ENCODE measurements around the gene CRYBB1. TPM values are rescaled to one million over a fixed set of nuclear protein-coding genes. Genes with fewer than 3 reads are reported as not detected.

Gene CRYBB1
- total RNA-seq, 2 experiments from 2014 or later: not detected

DNA sequence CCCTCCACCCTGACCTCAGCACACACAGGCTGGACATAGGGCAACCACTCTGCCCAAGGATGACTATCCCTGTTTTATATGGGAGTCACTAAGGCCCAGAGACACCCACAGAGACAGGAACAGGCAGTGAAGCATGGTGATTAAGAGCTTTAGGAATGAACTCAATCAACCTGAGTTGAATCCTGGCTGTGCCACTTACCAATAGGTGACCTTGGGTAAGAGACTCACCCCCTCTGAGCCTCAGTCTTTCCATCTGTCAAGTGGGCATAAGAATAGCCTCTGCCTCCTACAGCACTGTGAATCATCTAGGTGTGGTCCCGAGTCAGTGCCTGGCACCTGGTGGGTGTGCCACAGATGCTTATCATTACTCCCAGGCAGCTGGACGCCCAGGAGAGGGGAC lies 6.8 kb downstream of the CRYBB1 start:
- Mint-ChIP-seq H3K4me3 (no peak overlapping the region), H3K4me1 (peaks cover 27% of the 10 kb centered on the region), H3K36me3 (ENCODE audit: low read depth) (no peaks in the 10 kb centered on the region), H3K27ac (peak overlapping the region; percentile 38), H3K9me3 (no peaks in the 10 kb centered on the region), H3K27me3 (peaks cover 17% of the 10 kb centered on the region)
- DNase-seq: no peak
- CTCF ChIA-PET: interaction anchor here (1.3 to 1.6 kb wide), 2 partner anchors 17 to 108 kb away, joined by 4 to 5 read pairs; no protein-coding TSS in a partner anchor
- POLR2A ChIA-PET: no interaction called here

DNA sequence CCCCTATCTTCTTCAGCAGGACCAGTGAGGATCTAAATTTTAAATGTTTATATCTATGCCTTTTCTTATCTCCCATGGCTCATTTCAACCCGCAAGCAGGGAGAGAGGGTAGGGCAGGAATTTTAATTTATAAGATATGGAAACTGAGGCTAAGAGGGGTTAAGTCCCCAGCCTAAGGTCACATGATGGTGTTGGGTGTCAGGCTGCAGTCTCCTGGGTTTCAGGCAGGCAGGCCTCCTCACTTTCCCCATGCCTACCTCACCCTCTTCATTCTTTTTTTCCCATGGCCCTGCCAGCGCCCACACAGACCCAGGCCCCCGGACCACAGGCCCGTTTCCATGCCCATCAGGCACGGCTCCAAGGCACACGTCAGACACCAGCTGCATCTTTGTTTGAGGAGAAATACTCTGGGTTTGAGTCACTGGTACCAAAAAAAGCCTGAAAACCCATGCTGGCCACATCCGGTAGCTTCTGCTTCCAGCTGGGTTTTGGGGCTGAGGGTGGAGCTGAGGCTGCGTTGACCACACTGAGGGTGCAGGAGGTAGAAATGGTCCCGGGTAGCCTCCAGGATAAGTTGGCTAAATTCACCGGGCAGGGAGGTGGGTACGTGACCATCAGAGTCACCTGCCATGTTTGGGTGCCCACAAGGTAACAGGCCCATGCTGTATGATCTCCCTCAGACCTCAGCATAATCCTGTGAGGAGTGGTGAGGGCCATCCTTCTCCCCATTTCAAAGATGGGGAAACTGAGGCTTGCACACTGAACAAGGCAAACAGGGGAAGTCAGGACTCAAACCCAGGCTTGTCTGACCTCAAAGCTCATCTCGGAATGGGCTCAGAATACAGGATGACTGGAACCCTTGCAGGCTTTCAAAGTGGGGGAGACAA lies 7.5 kb downstream of the CRYBB1 start:
- H3K4me1 Mint-ChIP-seq: peaks cover 26% of the 10 kb centered on the region
- no peaks in the 10 kb centered on the region for H3K9me3 Mint-ChIP-seq
- ChIA-PET POLR2A (no interaction called here), CTCF (interaction anchor here (0.5 to 1.6 kb wide), 4 partner anchors 16 to 107 kb away, joined by 3 to 5 read pairs (median 4); no protein-coding TSS in a partner anchor)
- H3K27me3 Mint-ChIP-seq: peaks cover 17% of the 10 kb centered on the region
- no peaks in the 10 kb centered on the region for H3K36me3 Mint-ChIP-seq (ENCODE audit: low read depth)
- H3K27ac Mint-ChIP-seq: peak overlapping the region; percentile 76
- peak overlapping the region; percentile 18 for H3K4me3 Mint-ChIP-seq
- peak; percentile 60 for DNase-seq

- no peak overlapping the region for H3K27ac Mint-ChIP-seq
- H3K4me3 Mint-ChIP-seq: no peak overlapping the region
- H3K36me3 Mint-ChIP-seq (ENCODE audit: low read depth): no peaks in the 10 kb centered on the region
- POLR2A ChIA-PET: interaction anchor here (0.6 kb wide), 1 partner anchor 93 kb away, joined by 3 read pairs; no protein-coding TSS in a partner anchor
- CTCF ChIA-PET: interaction anchor here (1.1 kb wide), 1 partner anchor 18 kb away, joined by 3 read pairs; no protein-coding TSS in a partner anchor
- peaks cover 26% of the 10 kb centered on the region for H3K4me1 Mint-ChIP-seq
- no peak for DNase-seq
- H3K9me3 Mint-ChIP-seq: no peaks in the 10 kb centered on the region
- peaks cover 15% of the 10 kb centered on the region for H3K27me3 Mint-ChIP-seq
Measured at GRCh38 chr22:26609287-26609686, 8.5 kb downstream of the CRYBB1 start.

DNA sequence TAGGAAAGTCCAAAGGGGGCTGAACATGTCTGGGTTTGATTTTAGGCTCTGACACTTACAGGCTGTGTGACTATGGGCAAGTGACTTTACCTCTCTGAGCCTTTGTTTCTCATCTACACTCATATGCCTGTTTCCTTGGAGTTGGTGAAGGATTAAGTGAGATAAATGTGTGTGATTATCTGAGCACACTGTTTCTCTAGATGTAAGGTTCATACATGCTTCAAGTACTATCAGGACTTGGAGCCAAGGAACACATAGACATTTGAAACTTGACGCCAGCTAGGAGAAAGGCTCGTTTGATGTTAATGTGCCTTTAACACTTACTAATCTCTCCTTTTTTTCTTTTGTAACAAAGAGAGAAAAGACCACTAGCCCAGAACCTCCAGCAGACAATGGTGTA lies 9.7 kb downstream of the CRYBB1 start:
- no peak overlapping the region for H3K4me3 Mint-ChIP-seq
- no peak overlapping the region for H3K27ac Mint-ChIP-seq
- CTCF ChIA-PET: interaction anchor here (0.6 kb wide), 1 partner anchor 14 kb away, joined by 3 read pairs; no protein-coding TSS in a partner anchor

GRCh38 chr22:26606611-26607010 lies 11.2 kb downstream of the CRYBB1 start:
- Mint-ChIP-seq H3K9me3 (no peaks in the 10 kb centered on the region), H3K27me3 (peaks cover 8% of the 10 kb centered on the region), H3K27ac (no peak overlapping the region), H3K36me3 (ENCODE audit: low read depth) (no peaks in the 10 kb centered on the region), H3K4me3 (no peak overlapping the region), H3K4me1 (peaks cover 27% of the 10 kb centered on the region)
- DNase-seq: no peak
- ChIA-PET CTCF (interaction anchor here (0.8 to 1.8 kb wide), 4 partner anchors 11 to 145 kb away, joined by 3 to 10 read pairs (median 4); no protein-coding TSS in a partner anchor), POLR2A (no interaction called here)

More for the DNA sequence above, 9.7 kb downstream of the CRYBB1 start:
- peaks cover 8% of the 10 kb centered on the region for H3K27me3 Mint-ChIP-seq
- no peaks in the 10 kb centered on the region for H3K36me3 Mint-ChIP-seq (ENCODE audit: low read depth)
- DNase-seq: no peak
- no peaks in the 10 kb centered on the region for H3K9me3 Mint-ChIP-seq
- POLR2A ChIA-PET: interaction anchor here (0.7 kb wide), 1 partner anchor 26 kb away, joined by 3 read pairs; no protein-coding TSS in a partner anchor
- peaks cover 29% of the 10 kb centered on the region for H3K4me1 Mint-ChIP-seq

- Mint-ChIP-seq H3K4me3 (no peak overlapping the region), H3K36me3 (ENCODE audit: low read depth) (no peaks in the 10 kb centered on the region), H3K4me1 (peaks cover 9% of the 10 kb centered on the region), H3K27me3 (peaks cover 8% of the 10 kb centered on the region), H3K9me3 (no peaks in the 10 kb centered on the region), H3K27ac (no peak overlapping the region)
- CTCF ChIA-PET: interaction anchor here (1.4 kb wide), 1 partner anchor 8 kb away, joined by 4 read pairs; no protein-coding TSS in a partner anchor
- POLR2A ChIA-PET: no interaction called here
- DNase-seq: no peak
Measured at GRCh38 chr22:26604368-26604767, 13.5 kb downstream of the CRYBB1 start.

DNA sequence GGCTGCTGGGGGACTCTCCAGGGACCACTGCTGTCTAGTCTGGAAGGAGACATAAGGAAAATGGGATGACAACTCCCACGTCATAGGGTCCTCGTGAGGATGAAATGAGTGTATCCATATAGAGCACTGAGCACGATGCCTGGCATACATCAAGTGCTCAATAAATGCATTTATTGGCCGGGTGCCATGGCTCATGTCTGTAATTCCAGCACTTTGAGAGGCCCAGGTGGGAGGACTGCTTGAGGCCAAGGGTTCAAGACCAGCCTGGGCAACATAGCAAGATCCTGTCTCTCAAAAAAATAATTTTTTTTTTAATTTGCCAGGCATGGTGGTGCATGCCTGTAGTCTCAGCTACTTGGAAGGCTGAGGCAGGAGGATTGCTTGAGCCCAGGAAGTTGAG lies 15.7 kb downstream of the CRYBB1 start:
- no peak for DNase-seq

GRCh38 chr22:26601726-26602125 lies 16.1 kb downstream of the CRYBB1 start:
- Mint-ChIP-seq H3K9me3 (no peaks in the 10 kb centered on the region), H3K27ac (no peak overlapping the region), H3K4me1 (peaks cover 16% of the 10 kb centered on the region), H3K36me3 (ENCODE audit: low read depth) (no peaks in the 10 kb centered on the region), H3K27me3 (peaks cover 13% of the 10 kb centered on the region), H3K4me3 (no peak overlapping the region)
- ChIA-PET POLR2A (no interaction called here), CTCF (interaction anchor here (0.6 kb wide), 1 partner anchor 67 kb away, joined by 3 read pairs; no protein-coding TSS in a partner anchor)
- DNase-seq: no peak

More for the DNA sequence above, 15.7 kb downstream of the CRYBB1 start:
- ChIA-PET POLR2A (no interaction called here), CTCF (interaction anchor here (0.6 kb wide), 1 partner anchor 67 kb away, joined by 3 read pairs; no protein-coding TSS in a partner anchor)
- no peaks in the 10 kb centered on the region for H3K36me3 Mint-ChIP-seq (ENCODE audit: low read depth)
- H3K4me3 Mint-ChIP-seq: no peak overlapping the region
- peaks cover 10% of the 10 kb centered on the region for H3K27me3 Mint-ChIP-seq
- H3K9me3 Mint-ChIP-seq: no peaks in the 10 kb centered on the region
- no peak overlapping the region for H3K27ac Mint-ChIP-seq
- H3K4me1 Mint-ChIP-seq: peaks cover 12% of the 10 kb centered on the region

DNA sequence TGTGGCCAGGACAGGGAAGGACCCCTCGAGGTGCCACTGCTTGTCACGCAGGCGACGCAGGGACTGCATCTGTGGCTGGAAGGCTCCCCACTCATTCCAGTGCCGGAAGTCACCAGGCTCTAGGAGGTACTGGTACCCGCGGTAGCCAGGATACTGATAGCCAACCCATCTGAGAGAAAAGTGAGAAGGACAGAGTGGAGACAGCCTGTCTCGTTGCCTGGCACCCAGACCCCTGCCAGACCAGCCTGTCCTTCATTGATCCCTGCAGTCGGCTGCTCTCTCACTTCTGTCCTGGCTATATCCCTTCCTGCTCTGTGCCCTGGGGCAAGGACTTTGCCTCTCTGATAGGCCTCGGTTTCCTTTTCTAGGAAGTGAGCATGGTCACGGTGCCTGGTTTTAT lies 18.3 kb downstream of the CRYBB1 start:
- POLR2A ChIA-PET: no interaction called here
- Mint-ChIP-seq H3K27ac (no peak overlapping the region), H3K27me3 (peaks cover 16% of the 10 kb centered on the region), H3K36me3 (ENCODE audit: low read depth) (no peaks in the 10 kb centered on the region), H3K9me3 (no peaks in the 10 kb centered on the region), H3K4me3 (no peak overlapping the region), H3K4me1 (peaks cover 20% of the 10 kb centered on the region)
- CTCF ChIA-PET: no interaction called here
- DNase-seq: no peak

GRCh38 chr22:26597480-26597879 lies 20.3 kb downstream of the CRYBB1 start:
- Mint-ChIP-seq H3K4me1 (peaks cover 34% of the 10 kb centered on the region), H3K27ac (no peak overlapping the region), H3K36me3 (ENCODE audit: low read depth) (no peaks in the 10 kb centered on the region), H3K27me3 (peaks cover 16% of the 10 kb centered on the region), H3K4me3 (no peak overlapping the region), H3K9me3 (no peaks in the 10 kb centered on the region)
- no peak for DNase-seq
- ChIA-PET CTCF (interaction anchor here (1.0 kb wide), 1 partner anchor 15 kb away, joined by 3 read pairs; no protein-coding TSS in a partner anchor), POLR2A (no interaction called here)

GRCh38 chr22:26597026-26597425 lies 20.8 kb downstream of the CRYBB1 start:
- ChIA-PET CTCF (interaction anchor here (1.0 to 1.1 kb wide), 2 partner anchors 16 to 94 kb away, joined by 3 read pairs; no protein-coding TSS in a partner anchor), POLR2A (no interaction called here)
- Mint-ChIP-seq H3K36me3 (ENCODE audit: low read depth) (no peaks in the 10 kb centered on the region), H3K27me3 (peaks cover 16% of the 10 kb centered on the region), H3K27ac (no peak overlapping the region), H3K9me3 (no peaks in the 10 kb centered on the region), H3K4me3 (no peak overlapping the region), H3K4me1 (peaks cover 39% of the 10 kb centered on the region)
- DNase-seq: no peak

- H3K27ac Mint-ChIP-seq: peak overlapping the region; percentile 20
- CTCF ChIA-PET: interaction anchor here (0.7 to 2.8 kb wide), 4 partner anchors 14 to 38 kb away, joined by 3 to 7 read pairs (median 4); no protein-coding TSS in a partner anchor
- H3K36me3 Mint-ChIP-seq (ENCODE audit: low read depth): peaks cover under 1% of the 10 kb centered on the region
- DNase-seq: no peak
- POLR2A ChIA-PET: no interaction called here
- H3K4me1 Mint-ChIP-seq: peaks cover 52% of the 10 kb centered on the region
- peaks cover 13% of the 10 kb centered on the region for H3K27me3 Mint-ChIP-seq
- no peak overlapping the region for H3K4me3 Mint-ChIP-seq
- no peaks in the 10 kb centered on the region for H3K9me3 Mint-ChIP-seq
Measured at GRCh38 chr22:26593763-26594162, 24.1 kb downstream of the CRYBB1 start.

GRCh38 chr22:26592421-26592891 lies 25.4 kb downstream of the CRYBB1 start:
- CTCF ChIA-PET: interaction anchor here (1.1 to 1.7 kb wide), 2 partner anchors 8 to 32 kb away, joined by 3 to 4 read pairs; no protein-coding TSS in a partner anchor
- Mint-ChIP-seq H3K9me3 (no peaks in the 10 kb centered on the region), H3K27me3 (peaks cover 9% of the 10 kb centered on the region), H3K27ac (peak overlapping the region; percentile 71), H3K4me1 (peaks cover 63% of the 10 kb centered on the region), H3K36me3 (ENCODE audit: low read depth) (peaks cover 8% of the 10 kb centered on the region), H3K4me3 (peak overlapping the region; percentile 18)
- POLR2A ChIA-PET: no interaction called here
- peak; percentile 76 for DNase-seq
